Measurements from ENCODE around the gene HS3ST3A1. TPM values are rescaled to one million over a fixed set of nuclear protein-coding genes. Genes with fewer than 3 reads are reported as not detected.
A peak's percentile ranks its signal among the peaks of the same experiment; 100 is the strongest.

HS3ST3A1 gene
- total and polyA plus RNA-seq, 2 of the 4 experiments (the other 2 are of a cell fraction) = 8.8 to 9.0 TPM

- no peak for TF ChIP-seq CEBPB (IDR thresholded peaks at IDR 0.05; ENCODE audit: low read depth, low read length)
Observed at GRCh38 chr17:13596241-13596923, 5.3 kb downstream of the HS3ST3A1 start (continued).

- H3K27ac ChIP-seq (ENCODE audit: insufficient read depth, low read length) = no peak overlapping the region
- no peaks in the 10 kb centered on the region for H3K9me3 ChIP-seq (ENCODE audit: control insufficient read depth, insufficient read depth, low read length)
- H3K4me2 ChIP-seq (ENCODE audit: low read depth, low read length) = peak overlapping the region; percentile 30; the same call in 1 of the 2 replicates
- TF ChIP-seq BHLHE40 (IDR thresholded peaks at IDR 0.05; ENCODE audit: low read depth, low read length) (no peak), FOS (IDR thresholded peaks at IDR 0.05; ENCODE audit: low read depth, low read length) (no peak), MAZ (IDR thresholded peaks at IDR 0.05; ENCODE audit: borderline replicate concordance, low read depth, low read length) (no peak), NFE2L2 (IDR thresholded peaks at IDR 0.05; ENCODE audit: low read depth, low read length) (no peak), CTCF (conservative IDR thresholded peaks at IDR 0.05; ENCODE audit: low read depth, low read length) (no peak), RFX5 (IDR thresholded peaks at IDR 0.05; ENCODE audit: low read depth, low read length) (no peak), SMC3 (IDR thresholded peaks at IDR 0.05; ENCODE audit: low read depth, low read length) (no peak), RAD21 (IDR thresholded peaks at IDR 0.05; ENCODE audit: low read length) (no peak), CHD1 (IDR thresholded peaks at IDR 0.05; ENCODE audit: low read depth, low read length) (no peak), MXI1 (IDR thresholded peaks at IDR 0.05; ENCODE audit: borderline replicate concordance, low read depth, low read length) (no peak), POLR2A (IDR thresholded peaks at IDR 0.05; ENCODE audit: low read depth, low read length) (no peak), RCOR1 (IDR thresholded peaks at IDR 0.05; ENCODE audit: insufficient replicate concordance, low read length) (no peak), MAFK (IDR thresholded peaks at IDR 0.05; ENCODE audit: low read depth, low read length) (no peak), CEBPB (IDR thresholded peaks at IDR 0.05; ENCODE audit: low read depth, low read length) (no peak), USF2 (IDR thresholded peaks at IDR 0.05; ENCODE audit: low read depth, low read length) (no peak)
Observed at GRCh38 chr17:13595599-13595899, 6.2 kb downstream of the HS3ST3A1 start.

More at GRCh38 chr17:13595599-13595899, 6.2 kb downstream of the HS3ST3A1 start:
- Histone ChIP-seq H4K8ac (ENCODE audit: low read depth in 2 of 2, low read length in 2 of 2) (peak overlapping the region; percentile 36 to 49; a peak in 3 of 4 replicates), H4K5ac (ENCODE audit: low read depth, low read length) (peak overlapping the region; percentile 19; the same call in 1 of the 2 replicates), H3K9ac (ENCODE audit: low read depth, low read length) (no peak overlapping the region), H3K79me1 (ENCODE audit: low read depth in 1 of 2, low read length in 2 of 2) (peaks cover 11 to 54% of the 10 kb centered on the region in 2 experiments), H2BK120ac (ENCODE audit: low read depth, low read length) (peak overlapping the region; percentile 33; the same call in 1 of the 2 replicates), H4K91ac (ENCODE audit: insufficient read depth, low read depth, low read length) (no peak overlapping the region), H2AFZ (replicated peaks; ENCODE audit: low read length, poor library complexity) (no peak overlapping the region), H2AK5ac (ENCODE audit: low read depth, low read length) (no peak overlapping the region), H2BK15ac (ENCODE audit: low read depth, low read length) (no peak overlapping the region; the same call in 2 of the 3 replicates), H2AK9ac (replicated peaks; ENCODE audit: low read depth, low read length, poor library complexity) (no peak overlapping the region), H3K18ac (ENCODE audit: low read depth, low read length) (peak overlapping the region; percentile 11; the same call in 1 of the 2 replicates), H3K27me3 (ENCODE audit: control insufficient read depth, insufficient read depth, low read length) (no peaks in the 10 kb centered on the region), H3K4me1 (ENCODE audit: control insufficient read depth, insufficient read depth, low read length) (peaks cover 21% of the 10 kb centered on the region), H3K14ac (replicated peaks; ENCODE audit: low read depth, low read length) (no peak overlapping the region), H2BK20ac (ENCODE audit: low read depth, low read length) (0 out of 2 replicates have a peak overlapping the region, but pooled peaks have one; percentile 47), H3K36me3 (ENCODE audit: control insufficient read depth, insufficient read depth, low read length) (no peaks in the 10 kb centered on the region), H3K9me1 (ENCODE audit: insufficient read depth, low read length) (peaks cover 17% of the 10 kb centered on the region; the same call in 1 of the 2 replicates), H3K4me3 (ENCODE audit: insufficient read depth, low read depth, low read length) (no peak overlapping the region), H2BK5ac (ENCODE audit: low read depth, low read length, poor library complexity, severe bottlenecking) (peak overlapping the region; percentile 39), H3K4ac (ENCODE audit: low read depth, low read length) (peak overlapping the region; percentile 0; the same call in 1 of the 2 replicates), H3K23ac (ENCODE audit: low read depth, low read length) (no peak overlapping the region), H3K56ac (ENCODE audit: extremely low read depth, insufficient read depth, low read length) (no peak overlapping the region), H4K20me1 (ENCODE audit: insufficient read depth, low read length) (no peaks in the 10 kb centered on the region)
- WGBS, 2 experiments (ENCODE audit: extremely low coverage in 2 of 2, insufficient read length in 1 of 2) = no CpG with 5 or more reads among the region's 6 CpGs
- no peak for DNase-seq
- ChIA-PET CTCF (interaction anchor here (0.6 to 0.7 kb wide), 3 partner anchors 86 to 575 kb away, joined by 3 to 7 read pairs (median 3); no protein-coding TSS in a partner anchor), POLR2A (ENCODE audit: unreplicated experiment) (no interaction called here)
- dilution Hi-C loops (cut with HindIII; ENCODE audit: low sequenced_read_pairs, unreplicated experiment) = no loop called here
- intact Hi-C loops (cut with micrococcal nuclease) = loop anchor here (1.0 to 10.0 kb wide), 5 partner anchors 481 to 1577 kb away; no protein-coding TSS in a partner anchor
- no peak for ATAC-seq (ENCODE audit: low read depth)
- in situ Hi-C loops (cut with MboI; ENCODE audit: low sequenced_read_pairs) = loop anchor here (10.0 kb wide), 1 partner anchor 1329 kb away; no protein-coding TSS in a partner anchor
- no TSS peak for BruUV-seq (replicated peaks)
